Activated CD4-positive, CD25-positive, alpha-beta regulatory T cell treated with anti-CD3 and anti-CD28 coated beads, Interleukin-2, amount 50 U/mL, for 16 hours (primary cell): ENCODE data around the gene CUL4A.

Experiments
- DNase-seq: peaks from one replicate; pipeline ENCODE4 v3.0.0-alpha.2; 2020; ENCODE audit warnings: low read depth, low spot score

CUL4A gene

GRCh38 chr13:113208421-113209335, 735 bp upstream of the CUL4A start, which contains the start of gene PCID2:
TSS of gene PCID2 (minus strand) at chr13:113208669. CDS start at chr13:113208634, 35 bp downstream.
- DNase-seq: peak; percentile 83

DNA sequence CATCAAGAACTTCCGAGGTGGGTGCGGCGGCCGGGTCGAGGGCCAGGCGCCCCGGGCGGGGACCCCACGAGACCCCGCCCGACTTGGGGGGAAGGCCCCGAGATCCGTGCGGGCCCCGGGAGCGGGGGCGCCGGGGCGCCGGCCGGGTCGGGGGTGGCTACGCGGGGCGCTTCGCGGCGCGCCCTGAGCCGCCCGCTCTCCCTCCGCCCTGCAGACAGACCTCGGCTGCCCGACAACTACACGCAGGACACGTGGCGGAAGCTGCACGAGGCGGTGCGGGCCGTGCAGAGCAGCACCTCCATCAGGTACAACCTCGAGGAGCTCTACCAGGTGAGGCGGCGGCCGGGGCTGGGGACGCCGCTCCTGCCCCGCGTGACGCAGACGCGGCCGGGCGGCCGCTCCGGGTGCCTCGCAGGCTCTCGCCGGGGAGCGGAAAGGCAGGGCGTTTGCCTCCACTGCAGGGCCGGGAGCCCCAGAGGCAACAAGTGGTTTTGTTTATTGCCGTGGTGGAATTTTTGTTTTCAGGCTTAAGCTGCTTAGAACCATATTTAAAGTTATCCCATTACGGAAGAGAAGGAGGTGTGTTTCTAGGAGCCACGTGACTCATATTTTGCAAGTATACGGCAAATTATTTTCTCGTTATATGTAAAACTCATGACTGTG, 477 bp downstream of the CUL4A start:
- DNase-seq: peak; percentile 52

DNA sequence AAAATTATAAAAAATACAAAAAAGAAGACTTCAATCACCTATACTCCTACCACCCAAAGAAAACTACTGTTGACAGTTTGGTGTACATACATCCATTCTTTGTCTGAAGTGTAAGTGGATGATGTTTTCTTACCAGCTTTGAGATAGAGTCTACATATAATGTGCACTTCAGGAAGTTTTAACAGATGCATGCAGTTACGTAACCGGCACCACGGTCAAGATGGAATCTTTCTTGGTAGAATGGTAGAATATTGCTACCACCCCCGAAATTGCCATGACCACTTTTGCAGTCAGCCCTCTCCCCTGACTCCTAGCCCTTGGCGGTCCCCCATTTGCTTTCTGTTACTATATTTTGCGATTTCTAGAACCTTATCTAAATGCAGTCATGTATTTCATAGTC, 1.4 kb downstream of the CUL4A start:
- DNase-seq: no peak

DNA sequence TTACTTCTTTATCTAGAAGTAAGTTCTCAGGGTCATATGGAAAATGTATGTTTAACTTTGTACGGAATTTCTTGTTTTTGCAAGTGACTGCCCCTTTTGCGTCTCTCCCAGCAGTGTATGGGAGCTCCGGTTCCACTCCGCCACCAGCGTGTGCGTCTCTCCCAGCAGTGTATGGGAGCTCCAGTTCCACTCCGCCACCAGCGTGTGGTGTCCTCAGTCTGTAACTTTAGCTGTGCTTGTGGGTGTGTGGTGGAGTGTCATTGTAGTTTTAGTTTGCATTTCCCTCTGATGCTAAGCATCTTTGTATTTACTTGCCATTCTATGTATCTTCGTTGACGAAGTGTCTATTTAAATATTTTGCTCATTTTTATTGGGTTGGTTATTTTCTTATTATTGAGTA, 2.4 kb downstream of the CUL4A start:
- DNase-seq: no peak

DNA sequence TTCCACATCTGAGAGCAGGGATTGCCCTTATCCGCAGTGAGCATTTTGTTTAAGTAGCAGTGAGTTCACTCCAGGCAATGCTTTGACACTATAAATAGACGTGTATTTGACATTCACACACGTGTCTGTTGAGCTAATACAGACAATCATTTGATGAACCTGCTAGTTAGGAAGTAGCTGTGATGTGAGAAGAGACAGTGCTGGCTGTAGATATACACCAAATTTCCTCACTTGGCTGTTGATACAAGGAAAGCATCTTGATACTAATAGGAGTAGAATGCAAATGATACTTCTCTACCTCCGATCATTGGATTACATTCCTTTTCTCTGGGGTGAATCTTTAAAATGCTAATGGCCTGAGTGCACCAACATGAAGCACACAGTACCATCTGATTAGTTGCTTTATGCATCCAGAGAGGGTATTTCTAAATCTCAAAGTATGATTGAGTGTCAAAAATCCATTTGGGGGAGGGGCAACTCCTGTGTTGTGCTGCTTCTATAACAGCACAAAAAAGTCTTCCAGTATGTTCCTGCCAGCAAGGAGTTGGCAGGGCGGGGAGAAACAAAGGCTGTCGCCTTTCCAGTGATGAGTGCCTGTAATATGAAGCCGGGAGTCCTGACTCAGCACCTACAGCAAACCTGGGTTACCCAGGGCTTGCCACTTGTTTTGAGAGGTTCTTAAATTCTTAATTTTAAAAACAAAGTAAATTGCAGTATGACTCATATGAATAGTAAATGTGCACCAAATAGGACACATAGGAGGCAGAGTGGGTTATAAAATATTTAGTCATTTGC, 7.0 kb downstream of the CUL4A start:
- DNase-seq: no peak

DNA sequence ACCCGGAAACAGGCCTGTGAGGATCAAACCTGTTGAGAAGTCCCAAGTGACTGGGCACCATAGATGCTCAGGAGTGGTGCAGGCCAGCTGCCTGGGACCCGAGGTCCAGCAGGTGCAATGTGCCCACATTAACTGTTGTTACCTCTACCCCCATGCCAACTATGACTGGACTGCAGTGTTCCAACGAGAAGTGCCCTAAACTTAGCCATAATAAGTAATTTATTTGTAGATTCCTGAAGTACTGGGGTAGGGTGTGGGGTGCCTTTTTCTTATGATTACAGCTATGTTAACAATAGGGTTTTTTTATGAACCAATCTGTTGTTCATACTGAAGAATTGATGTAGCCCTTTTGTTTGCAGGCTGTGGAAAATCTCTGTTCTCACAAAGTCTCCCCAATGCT, 9.2 kb downstream of the CUL4A start:
- no peak for DNase-seq

DNA sequence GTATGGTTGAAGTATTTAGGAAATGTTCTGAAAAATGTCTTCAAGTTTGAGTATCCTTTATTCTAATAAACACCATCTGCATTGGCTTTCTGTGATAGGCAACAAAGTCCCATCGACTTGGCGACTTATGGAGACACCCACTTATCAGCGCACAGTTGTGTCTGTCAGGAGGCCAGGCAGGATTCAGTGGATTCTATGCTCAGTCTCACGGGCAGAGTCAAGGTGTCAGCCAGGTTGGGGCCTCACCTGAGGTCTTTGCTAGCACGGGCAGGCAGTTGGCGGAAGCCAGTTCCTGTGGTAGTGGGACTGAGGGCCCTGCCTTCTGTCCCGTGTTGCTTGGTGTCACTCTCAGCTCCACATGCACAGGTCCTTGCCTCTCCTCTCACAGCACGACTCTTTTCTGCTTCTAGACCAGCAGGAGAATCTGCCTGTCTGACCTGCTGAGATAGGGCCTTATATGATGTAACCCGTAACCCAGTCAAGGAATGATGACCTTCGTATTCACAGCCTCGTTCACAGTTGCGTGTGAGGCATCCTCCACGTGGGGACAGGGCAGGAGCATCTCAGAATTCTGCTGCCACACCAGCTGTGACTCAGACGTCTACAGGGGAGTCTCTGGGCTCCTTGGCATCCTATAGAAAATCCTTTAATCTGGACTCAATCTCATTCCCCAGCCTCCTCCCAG, 10.0 kb downstream of the CUL4A start:
- no peak for DNase-seq

- no peak for DNase-seq
Observed at GRCh38 chr13:113220141-113220598, 10.8 kb downstream of the CUL4A start.

GRCh38 chr13:113220877-113221276, 11.5 kb downstream of the CUL4A start:
- no peak for DNase-seq

- DNase-seq: no peak
Observed at GRCh38 chr13:113223070-113223469, 13.7 kb downstream of the CUL4A start.

GRCh38 chr13:113224486-113224885, 15.1 kb downstream of the CUL4A start:
- DNase-seq: no peak

- DNase-seq: no peak
Observed at GRCh38 chr13:113225515-113225914, 16.1 kb downstream of the CUL4A start.

DNA sequence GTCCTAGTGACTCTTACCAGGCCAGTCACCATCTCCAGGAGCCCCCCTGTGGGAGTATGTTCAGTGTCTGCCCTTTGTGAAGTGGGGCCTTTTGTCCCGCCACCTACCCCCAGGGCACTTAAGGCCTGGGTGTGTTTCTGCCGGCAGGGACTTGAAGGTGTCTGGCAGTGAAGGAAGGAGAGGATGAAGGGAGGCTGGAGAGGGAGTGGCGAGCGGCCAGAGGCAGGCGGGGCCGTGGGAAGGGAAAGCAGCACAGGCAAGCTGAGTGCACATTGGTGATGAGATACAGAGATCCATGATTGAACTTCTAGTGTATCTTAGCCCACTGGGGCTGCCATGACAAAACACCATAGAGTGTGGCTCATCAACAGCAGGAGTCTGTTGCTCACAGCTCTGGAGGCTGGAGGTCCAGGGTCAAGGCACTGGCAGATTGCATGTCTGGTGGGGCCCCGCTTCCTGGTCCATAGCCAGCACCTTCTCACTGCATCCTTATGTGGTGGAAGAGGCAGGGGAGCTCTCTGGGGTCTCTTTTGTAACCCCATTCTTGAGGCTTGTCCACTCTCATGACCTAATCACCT, 17.5 kb downstream of the CUL4A start:
- no peak for DNase-seq

- no peak for DNase-seq
Observed at GRCh38 chr13:113229161-113229560, 19.7 kb downstream of the CUL4A start.

- no peak for DNase-seq
Observed at GRCh38 chr13:113229791-113230190, 20.4 kb downstream of the CUL4A start.

DNA sequence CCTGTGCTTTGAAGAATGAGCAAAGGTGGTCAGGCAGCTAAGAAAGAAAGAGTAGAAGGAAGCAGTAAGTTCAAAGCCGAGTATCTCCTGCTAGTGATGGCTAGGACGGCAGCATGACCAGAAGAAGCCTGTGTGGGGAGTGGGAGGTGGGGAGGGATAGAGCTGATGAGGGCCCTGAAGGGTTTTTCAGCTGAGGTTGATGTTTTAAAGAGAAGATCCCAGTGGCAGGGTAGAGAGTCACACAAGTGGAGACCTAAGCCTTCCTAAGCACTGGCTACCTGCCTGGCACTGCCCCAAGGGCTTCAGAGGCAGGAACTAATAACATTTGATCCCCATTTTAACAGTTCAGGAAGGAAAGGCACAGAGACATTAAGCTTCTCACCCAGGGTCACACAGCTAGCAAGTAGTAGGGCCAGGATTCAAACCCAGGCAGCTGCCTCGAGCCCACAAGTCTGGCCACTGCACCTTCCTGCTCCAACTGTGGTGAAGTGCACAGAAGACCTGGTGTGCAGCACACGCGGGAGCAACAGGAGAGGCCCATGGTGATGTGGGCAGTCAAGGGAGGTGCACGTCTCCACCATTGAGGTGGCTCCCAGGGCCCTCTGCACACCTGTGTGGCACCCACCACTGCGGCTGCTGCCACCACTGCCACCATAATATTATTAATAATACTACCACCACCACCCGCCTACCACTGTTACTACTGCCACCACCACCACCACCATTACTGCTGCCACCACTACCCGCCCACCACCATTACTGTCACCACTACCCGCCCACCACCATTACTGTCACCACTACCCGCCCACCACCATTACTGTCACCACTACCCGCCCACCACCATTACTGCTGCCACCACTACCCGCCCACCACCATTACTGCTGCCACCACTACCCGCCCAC, 22.1 kb downstream of the CUL4A start:
- DNase-seq: no peak

GRCh38 chr13:113232208-113233003, 23.0 kb downstream of the CUL4A start:
- no peak for DNase-seq

GRCh38 chr13:113233101-113233500, 23.7 kb downstream of the CUL4A start:
- DNase-seq: no peak

DNA sequence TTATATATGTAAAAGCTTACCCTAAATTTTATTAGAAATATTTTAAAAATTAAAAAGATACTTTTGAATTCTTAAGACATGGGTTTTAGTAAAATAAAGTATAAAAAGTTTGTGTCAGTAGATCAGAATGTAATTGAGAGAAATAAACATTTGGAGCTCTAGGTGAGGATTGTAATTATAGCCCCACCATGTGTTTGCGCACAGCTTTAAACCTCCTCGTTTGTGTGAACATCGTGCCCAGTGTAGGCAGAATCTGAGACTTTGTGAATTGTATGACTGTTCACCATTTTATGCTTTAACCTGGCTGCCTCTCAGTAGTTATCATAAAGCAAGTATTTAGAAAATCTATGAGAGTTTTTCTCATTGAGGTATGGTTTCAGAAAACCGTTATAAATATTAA, 29.1 kb downstream of the CUL4A start:
- no peak for DNase-seq
